Muscle layer of colon (tissue), 2 donors: ENCODE data around the gene HEXA.

Experiments
- H3K27ac ChIP-seq: one replicate; pipeline ENCODE4 v1.7.0; 2013; ENCODE audit warnings: low read depth, mild to moderate bottlenecking, low read length, moderate library complexity
- H3K27me3 ChIP-seq, 2 donors: one replicate each; pipeline ENCODE4 v1.7.0; 2013; ENCODE audit warnings: low read length in 2 of 2, mild to moderate bottlenecking in 2 of 2; ENCODE audit not compliant: insufficient read depth in 2 of 2, control insufficient read depth in 1 of 2
- H3K36me3 ChIP-seq: one replicate; pipeline ENCODE4 v1.7.0; 2013; ENCODE audit warnings: mild to moderate bottlenecking, low read length; ENCODE audit not compliant: insufficient read depth
- H3K4me1 ChIP-seq: one replicate; pipeline ENCODE4 v1.7.0; 2013; ENCODE audit warnings: mild to moderate bottlenecking, low read length; ENCODE audit not compliant: insufficient read depth
- H3K4me3 ChIP-seq, 2 donors: one replicate each; pipeline ENCODE4 v1.7.0; 2013; ENCODE audit warnings: low read length in 2 of 2, low read depth in 1 of 2, mild to moderate bottlenecking in 1 of 2, moderate library complexity in 1 of 2
- H3K9ac ChIP-seq: one replicate; pipeline ENCODE4 v1.7.0; 2013; ENCODE audit warnings: low read length
- H3K9me3 ChIP-seq: one replicate; pipeline ENCODE4 v1.7.0; 2013; ENCODE audit warnings: mild to moderate bottlenecking, low read length
- donor health status: abdominal sarcoma.
- donor health status: Adenocarcinoma of cecum.

The HEXA gene

GRCh38 chr15:72319360-72319984 is 56.3 kb downstream of the HEXA start:
- H3K4me1 ChIP-seq = no peaks in the 10 kb centered on the region
- no peak overlapping the region for H3K27ac ChIP-seq
- no peaks in the 10 kb centered on the region for H3K9me3 ChIP-seq
- H3K27me3 ChIP-seq = no peaks in the 10 kb centered on the region
- no peaks in the 10 kb centered on the region for H3K36me3 ChIP-seq
- no peak overlapping the region for H3K4me3 ChIP-seq
- H3K9ac ChIP-seq = no peak overlapping the region

- Histone ChIP-seq H3K36me3 (no peaks in the 10 kb centered on the region), H3K4me3 (no peak overlapping the region), H3K27ac (no peak overlapping the region), H3K9ac (no peak overlapping the region), H3K9me3 (no peaks in the 10 kb centered on the region), H3K4me1 (no peaks in the 10 kb centered on the region), H3K27me3 (no peaks in the 10 kb centered on the region)
Measured at GRCh38 chr15:72318408-72318942, 57.3 kb downstream of the HEXA start.

- H3K9ac ChIP-seq = no peak overlapping the region
- H3K27me3 ChIP-seq = no peaks in the 10 kb centered on the region
- no peaks in the 10 kb centered on the region for H3K4me1 ChIP-seq
- H3K36me3 ChIP-seq = no peaks in the 10 kb centered on the region
- no peaks in the 10 kb centered on the region for H3K9me3 ChIP-seq
- no peak overlapping the region for H3K27ac ChIP-seq
- H3K4me3 ChIP-seq = no peak overlapping the region
Measured at GRCh38 chr15:72315706-72316370, 60.0 kb downstream of the HEXA start.

- H3K4me1 ChIP-seq = no peaks in the 10 kb centered on the region
- H3K4me3 ChIP-seq = no peak overlapping the region
- H3K36me3 ChIP-seq = no peaks in the 10 kb centered on the region
- no peaks in the 10 kb centered on the region for H3K27me3 ChIP-seq
- H3K9me3 ChIP-seq = no peaks in the 10 kb centered on the region
- H3K27ac ChIP-seq = no peak overlapping the region
- no peak overlapping the region for H3K9ac ChIP-seq
Measured at GRCh38 chr15:72313881-72314280, 61.9 kb downstream of the HEXA start.

- H3K9me3 ChIP-seq = no peaks in the 10 kb centered on the region
Measured at GRCh38 chr15:72313448-72313840, 62.4 kb downstream of the HEXA start.

GRCh38 chr15:72312605-72313447 is 63.0 kb downstream of the HEXA start:
- Histone ChIP-seq H3K27me3 (no peaks in the 10 kb centered on the region), H3K9ac (no peak overlapping the region), H3K36me3 (no peaks in the 10 kb centered on the region), H3K9me3 (no peaks in the 10 kb centered on the region), H3K4me1 (no peaks in the 10 kb centered on the region), H3K4me3 (no peak overlapping the region), H3K27ac (no peak overlapping the region)

More at GRCh38 chr15:72313448-72313840, 62.4 kb downstream of the HEXA start:
- Histone ChIP-seq H3K36me3 (no peaks in the 10 kb centered on the region), H3K27me3 (no peaks in the 10 kb centered on the region), H3K9ac (no peak overlapping the region), H3K4me1 (no peaks in the 10 kb centered on the region), H3K4me3 (no peak overlapping the region), H3K27ac (no peak overlapping the region)

GRCh38 chr15:72307026-72307425 is 68.8 kb downstream of the HEXA start:
- no peak overlapping the region for H3K27ac ChIP-seq

GRCh38 chr15:72306211-72306785 is 69.5 kb downstream of the HEXA start:
- Histone ChIP-seq H3K27ac (no peak overlapping the region), H3K4me1 (no peaks in the 10 kb centered on the region), H3K9me3 (no peaks in the 10 kb centered on the region), H3K27me3 (no peaks in the 10 kb centered on the region), H3K4me3 (no peak overlapping the region), H3K36me3 (no peaks in the 10 kb centered on the region), H3K9ac (no peak overlapping the region)

More at GRCh38 chr15:72307026-72307425, 68.8 kb downstream of the HEXA start:
- Histone ChIP-seq H3K4me3 (no peak overlapping the region), H3K36me3 (no peaks in the 10 kb centered on the region), H3K4me1 (no peaks in the 10 kb centered on the region), H3K9ac (no peak overlapping the region), H3K27me3 (no peaks in the 10 kb centered on the region), H3K9me3 (no peaks in the 10 kb centered on the region)

- Histone ChIP-seq H3K4me3 (no peak overlapping the region), H3K27ac (no peak overlapping the region), H3K36me3 (no peaks in the 10 kb centered on the region), H3K4me1 (no peaks in the 10 kb centered on the region), H3K27me3 (no peaks in the 10 kb centered on the region), H3K9ac (no peak overlapping the region), H3K9me3 (no peaks in the 10 kb centered on the region)
Measured at GRCh38 chr15:72304596-72304995, 71.2 kb downstream of the HEXA start.

- no peaks in the 10 kb centered on the region for H3K4me1 ChIP-seq
Measured at GRCh38 chr15:72302955-72303354, 72.9 kb downstream of the HEXA start.

More at GRCh38 chr15:72302955-72303354, 72.9 kb downstream of the HEXA start:
- no peak overlapping the region for H3K9ac ChIP-seq
- no peaks in the 10 kb centered on the region for H3K9me3 ChIP-seq
- H3K27ac ChIP-seq = no peak overlapping the region
- no peak overlapping the region for H3K4me3 ChIP-seq
- no peaks in the 10 kb centered on the region for H3K36me3 ChIP-seq
- H3K27me3 ChIP-seq = no peaks in the 10 kb centered on the region
